WERI-Rb-1 (cell line): Measurements from ENCODE around the gene RPIA.

Experiments used
- DNase-seq: peaks from one replicate; pipeline ENCODE4 v3.0.0-alpha.2; 2020
- H3K27ac ChIP-seq: fragments of 250-450 bp; sonication (Bioruptor Pico); 2 replicates; pipeline ENCODE4 v1.5.1; 2020; ENCODE audit warnings: mild to moderate bottlenecking, moderate library complexity
- H3K27me3 ChIP-seq: fragments of 250-450 bp; sonication (Bioruptor Pico); 2 replicates; pipeline ENCODE4 v1.5.1; 2021; ENCODE audit warnings: mild to moderate bottlenecking, low read depth, moderate library complexity; ENCODE audit not compliant: insufficient read depth, severe bottlenecking
- H3K36me3 ChIP-seq: fragments of 250-450 bp; sonication (Bioruptor Pico); 2 replicates; pipeline ENCODE4 v1.5.1; 2020; ENCODE audit warnings: mild to moderate bottlenecking, moderate library complexity
- H3K4me3 ChIP-seq: 2 replicates; pipeline ENCODE4 v1.5.1; 2011; ENCODE audit warnings: low read depth, mild to moderate bottlenecking, control low read depth, low read length
- H3K9me3 ChIP-seq: fragments of 250-450 bp; sonication (Bioruptor Pico); 2 replicates; pipeline ENCODE4 v1.5.1; 2021; ENCODE audit warnings: mild to moderate bottlenecking, moderate library complexity; ENCODE audit not compliant: severe bottlenecking
- TF ChIP-seq, protein P1 (sequence below): IDR thresholded peaks from 2 replicates; pipeline ENCODE4 v1.5.1; 2011; ENCODE audit warnings: low read depth, mild to moderate bottlenecking, control low read depth, inconsistent platforms, low read length

The RPIA gene

DNA sequence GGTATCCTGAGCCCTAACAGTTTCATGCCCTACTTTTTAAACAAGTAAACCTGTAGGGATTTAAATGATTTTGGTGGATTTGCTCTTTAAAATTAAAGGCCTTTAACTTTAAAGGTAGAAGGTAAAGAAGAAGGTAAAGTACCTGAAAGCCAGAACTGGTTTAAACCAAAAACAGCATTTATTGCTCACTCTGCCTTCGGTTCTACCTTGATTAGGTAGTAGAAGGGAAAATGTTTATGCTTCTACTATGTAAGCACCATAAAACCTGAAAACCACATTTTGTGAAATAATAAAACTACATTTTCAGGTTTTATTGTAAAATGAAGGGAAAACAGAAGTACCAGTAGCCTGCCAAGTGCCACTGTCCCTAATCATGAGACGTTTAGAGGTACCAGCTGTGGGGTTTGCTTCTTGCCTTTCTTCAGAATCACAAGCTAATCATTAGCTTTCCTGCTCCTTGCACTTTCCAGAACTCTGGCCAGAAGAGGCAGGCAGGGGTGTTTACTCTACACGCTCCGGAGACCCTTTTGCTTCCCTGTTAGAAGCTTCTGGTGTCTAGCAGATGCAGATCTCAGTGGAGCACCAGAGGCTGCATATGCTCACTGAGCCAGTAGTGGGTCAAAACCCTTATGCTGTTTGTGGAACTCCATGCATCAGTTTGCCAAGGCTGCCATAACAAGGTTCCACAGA is 33.3 kb downstream of the RPIA start:
- no peak overlapping the region for H3K27ac ChIP-seq
- TF ChIP-seq, protein P1, sequence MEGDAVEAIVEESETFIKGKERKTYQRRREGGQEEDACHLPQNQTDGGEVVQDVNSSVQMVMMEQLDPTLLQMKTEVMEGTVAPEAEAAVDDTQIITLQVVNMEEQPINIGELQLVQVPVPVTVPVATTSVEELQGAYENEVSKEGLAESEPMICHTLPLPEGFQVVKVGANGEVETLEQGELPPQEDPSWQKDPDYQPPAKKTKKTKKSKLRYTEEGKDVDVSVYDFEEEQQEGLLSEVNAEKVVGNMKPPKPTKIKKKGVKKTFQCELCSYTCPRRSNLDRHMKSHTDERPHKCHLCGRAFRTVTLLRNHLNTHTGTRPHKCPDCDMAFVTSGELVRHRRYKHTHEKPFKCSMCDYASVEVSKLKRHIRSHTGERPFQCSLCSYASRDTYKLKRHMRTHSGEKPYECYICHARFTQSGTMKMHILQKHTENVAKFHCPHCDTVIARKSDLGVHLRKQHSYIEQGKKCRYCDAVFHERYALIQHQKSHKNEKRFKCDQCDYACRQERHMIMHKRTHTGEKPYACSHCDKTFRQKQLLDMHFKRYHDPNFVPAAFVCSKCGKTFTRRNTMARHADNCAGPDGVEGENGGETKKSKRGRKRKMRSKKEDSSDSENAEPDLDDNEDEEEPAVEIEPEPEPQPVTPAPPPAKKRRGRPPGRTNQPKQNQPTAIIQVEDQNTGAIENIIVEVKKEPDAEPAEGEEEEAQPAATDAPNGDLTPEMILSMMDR = no peak
- H3K4me3 ChIP-seq = no peak overlapping the region
- no peak for DNase-seq
- no peaks in the 10 kb centered on the region for H3K36me3 ChIP-seq
- no peaks in the 10 kb centered on the region for H3K27me3 ChIP-seq
- no peaks in the 10 kb centered on the region for H3K9me3 ChIP-seq

DNA sequence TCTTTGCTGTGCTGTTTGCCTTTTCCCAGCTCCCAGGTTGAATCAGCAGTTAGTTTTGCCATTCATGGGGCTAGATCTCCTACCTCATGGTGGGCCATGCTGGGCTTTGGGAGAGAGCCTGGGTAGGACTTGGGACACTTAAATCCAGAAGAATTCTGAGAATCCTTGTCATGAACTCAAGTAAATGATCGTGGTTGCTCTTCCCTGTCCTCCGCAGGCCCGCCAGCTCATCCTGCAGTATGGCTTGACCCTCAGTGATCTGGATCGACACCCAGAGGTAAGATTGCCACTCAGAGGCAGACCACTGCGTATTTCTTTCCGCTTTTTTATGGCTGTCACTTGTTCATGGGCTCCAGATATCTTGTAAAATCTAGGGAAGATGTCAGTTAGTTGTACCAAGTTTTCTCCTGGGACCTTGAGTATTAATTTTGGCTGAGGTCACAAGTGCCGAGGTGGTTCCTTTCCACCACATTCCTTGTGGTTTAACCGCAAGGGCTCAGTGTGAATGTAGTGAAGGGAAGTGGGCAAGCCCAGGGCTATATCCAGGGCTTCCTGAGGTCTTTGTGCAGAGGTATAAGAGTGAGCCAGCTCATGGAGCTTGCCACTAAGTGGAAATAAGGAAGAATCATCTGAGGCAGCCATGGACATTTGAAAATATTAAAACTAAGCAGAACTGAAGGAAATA is 37.7 kb downstream of the RPIA start:
- no peak for DNase-seq
- no peak overlapping the region for H3K27ac ChIP-seq
- no peaks in the 10 kb centered on the region for H3K9me3 ChIP-seq
- no peaks in the 10 kb centered on the region for H3K36me3 ChIP-seq
- H3K4me3 ChIP-seq = no peak overlapping the region
- no peaks in the 10 kb centered on the region for H3K27me3 ChIP-seq
- TF ChIP-seq, protein P1 = no peak

DNA sequence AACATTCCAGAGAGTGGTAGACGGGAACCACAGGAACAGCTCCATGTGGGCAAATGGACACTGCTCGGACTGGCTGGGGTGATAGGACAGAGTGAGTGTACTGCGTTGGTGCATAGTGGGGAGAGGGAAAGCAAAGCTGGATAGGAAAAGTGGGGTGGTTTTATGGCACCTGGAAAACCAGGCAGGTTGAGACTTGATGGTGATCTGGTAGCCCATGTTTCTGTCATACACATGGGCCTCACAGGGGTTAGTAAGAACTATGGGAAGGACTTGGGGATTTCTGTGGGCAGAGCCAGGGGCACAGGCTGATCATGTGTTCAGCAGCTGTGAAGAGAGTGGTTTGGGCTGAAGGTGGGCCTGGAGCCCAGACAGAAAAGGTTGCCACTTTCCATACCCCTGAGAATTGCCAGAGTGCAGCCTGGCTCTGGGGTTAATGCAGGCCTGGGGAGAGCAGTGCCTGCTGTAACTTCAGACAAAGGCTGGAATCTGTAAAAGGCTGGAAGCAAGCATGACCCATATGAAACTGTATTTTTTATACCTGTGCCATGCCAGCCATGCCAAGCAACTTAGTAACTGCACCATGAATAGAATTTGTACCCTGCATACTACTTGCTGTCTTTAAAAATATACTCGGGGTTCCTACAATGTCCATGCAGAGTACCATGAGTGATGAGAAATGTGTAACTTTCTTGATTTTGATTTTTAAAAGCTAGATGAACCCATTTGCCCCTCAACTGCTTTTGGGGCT is 41.9 kb downstream of the RPIA start:
- Histone ChIP-seq H3K36me3 (peaks cover 9% of the 10 kb centered on the region; the same call in 1 of the 2 replicates), H3K27ac (no peak overlapping the region), H3K9me3 (no peaks in the 10 kb centered on the region), H3K27me3 (no peaks in the 10 kb centered on the region), H3K4me3 (no peak overlapping the region)
- no peak for DNase-seq
- TF ChIP-seq, protein P1 = no peak

DNA sequence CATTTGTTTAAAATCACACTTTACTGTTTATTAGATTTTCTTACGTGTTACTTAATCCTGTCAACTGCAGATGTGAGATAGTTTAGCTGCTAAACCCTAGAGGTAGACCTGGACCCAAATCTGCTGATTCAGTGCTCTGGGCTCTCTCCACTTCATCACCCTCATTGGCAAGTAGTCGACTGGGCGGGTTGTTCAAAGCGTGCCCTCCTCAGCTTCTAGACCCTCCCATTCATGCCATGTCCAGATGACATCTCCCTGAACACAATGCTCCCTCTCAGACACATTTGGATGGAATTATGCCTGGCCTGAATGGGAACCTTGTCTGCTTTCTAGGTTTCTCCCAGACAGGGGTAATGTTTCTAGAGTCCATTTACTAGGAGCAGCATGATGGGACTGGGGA is 43.7 kb downstream of the RPIA start:
- no peak overlapping the region for H3K4me3 ChIP-seq
- H3K9me3 ChIP-seq = no peaks in the 10 kb centered on the region
- H3K36me3 ChIP-seq = peaks cover 15% of the 10 kb centered on the region
- DNase-seq = no peak
- TF ChIP-seq, protein P1 = no peak
- H3K27ac ChIP-seq = no peak overlapping the region
- no peaks in the 10 kb centered on the region for H3K27me3 ChIP-seq

DNA sequence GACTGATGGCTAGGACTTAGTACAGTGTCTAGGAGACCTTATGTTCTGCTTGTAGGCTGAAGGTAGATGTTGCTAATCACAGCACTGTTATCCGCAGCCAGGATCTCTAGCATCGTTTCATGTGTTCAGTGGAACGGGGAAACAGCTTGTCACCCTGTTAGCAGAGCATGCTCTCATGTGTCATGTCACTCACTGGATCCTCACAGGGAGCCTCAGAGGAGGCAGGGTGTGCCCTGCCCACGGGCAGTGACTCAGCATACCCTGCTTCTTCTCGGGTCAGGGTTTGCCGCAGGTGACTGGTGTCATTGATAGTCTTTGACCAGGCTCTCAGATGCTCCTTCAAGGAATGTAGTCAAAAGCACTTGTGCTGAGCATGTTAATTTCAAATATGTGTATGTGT is 44.4 kb downstream of the RPIA start:
- DNase-seq = no peak
- no peak overlapping the region for H3K27ac ChIP-seq
- no peaks in the 10 kb centered on the region for H3K27me3 ChIP-seq
- H3K4me3 ChIP-seq = no peak overlapping the region
- TF ChIP-seq, protein P1 = no peak
- H3K36me3 ChIP-seq = peaks cover 19% of the 10 kb centered on the region
- no peaks in the 10 kb centered on the region for H3K9me3 ChIP-seq
